Right renal pelvis (tissue), 4 donors: ENCODE measurements around the gene MAP3K19. TPM values are rescaled to one million over a fixed set of nuclear protein-coding genes. Genes with fewer than 3 reads are reported as not detected.

Source experiments
- DNase-seq, 4 donors: peaks; one replicate each; pipeline ENCODE4 v3.0.0-alpha.2; 2013; ENCODE audit warnings: low read depth in 4 of 4, low spot score in 3 of 4, missing footprints in 1 of 4
- polyA plus RNA-seq, 4 donors: library from polyadenylated mRNA; unstranded; fragments of 120-200 nt; gene quantifications; one replicate each; pipeline ENCODE4 v1.2.1, GENCODE V29; 2013; ENCODE audit not compliant: insufficient read length in 4 of 4

Gene MAP3K19
- polyA plus RNA-seq, 4 donors, result 0.53 to 0.83 (median 0.66) TPM

- DNase-seq, result no peak
These were observed 110.6 kb downstream of the MAP3K19 start for GRCh38 chr2:134936691-134937090.

GRCh38 chr2:134934641-134935040 lies 112.6 kb downstream of the MAP3K19 start:
- no peak for DNase-seq

- DNase-seq, result no peak
These were observed 113.1 kb downstream of the MAP3K19 start for GRCh38 chr2:134934150-134934549.

- no peak for DNase-seq
These were observed 113.5 kb downstream of the MAP3K19 start for GRCh38 chr2:134933732-134934131.

GRCh38 chr2:134932864-134933526 lies 114.3 kb downstream of the MAP3K19 start:
- DNase-seq, result no peak

GRCh38 chr2:134927195-134927594 lies 120.1 kb downstream of the MAP3K19 start:
- DNase-seq, result no peak

GRCh38 chr2:134926231-134926931 lies 120.9 kb downstream of the MAP3K19 start:
- DNase-seq, result no peak

- no peak for DNase-seq
These were observed 122.3 kb downstream of the MAP3K19 start for GRCh38 chr2:134924912-134925311.

GRCh38 chr2:134919341-134920210 lies 127.7 kb downstream of the MAP3K19 start:
- peak in 2 of 4 donors; percentile 17 to 30 for DNase-seq

GRCh38 chr2:134918526-134919340 lies 128.5 kb downstream of the MAP3K19 start, which contains the start of gene CCNT2:
TSS of gene CCNT2 (plus strand) at chr2:134918822. CDS start at chr2:134918855, 33 bp downstream.
- peak; percentile 95 to 98 (median 96) for DNase-seq

- DNase-seq, result peak in 3 of 4 donors; percentile 79 to 86 (median 81)
These were observed 129.2 kb downstream of the MAP3K19 start for GRCh38 chr2:134917888-134918525.

- no peak for DNase-seq
These were observed 129.8 kb downstream of the MAP3K19 start for GRCh38 chr2:134917360-134917865.

Other genes starting within 250 kb of the MAP3K19 start
- gene ACMSD, start 208.8 kb downstream of the MAP3K19 start, polyA plus RNA-seq, result 10 to 100 TPM; 32.1 to 44.7 (median 41.8) TPM
- 10 to 100 TPM; 48.5 to 70.8 (median 63.0) TPM for gene CCNT2, start 128.6 kb downstream of the MAP3K19 start, polyA plus RNA-seq
- 10 to 100 TPM; 51.4 to 60.4 (median 54.8) TPM for gene RAB3GAP1, start 4.8 kb upstream of the MAP3K19 start, polyA plus RNA-seq